Mesenchymal stem cell (in vitro differentiated cells and primary cell): Measurements from ENCODE around the gene CLCN6.

ENCODE experiments used
- DNase-seq: peaks from one replicate; pipeline ENCODE4 v3.0.0-alpha.2; 2013
- H2AFZ ChIP-seq: one replicate; pipeline ENCODE4 v1.6.1; 2013; ENCODE audit warnings: low read depth, mild to moderate bottlenecking, control low read depth, inconsistent platforms, low read length, moderate library complexity
- H2AK5ac ChIP-seq: 2 replicates; pipeline ENCODE4 v1.6.1; 2013; ENCODE audit warnings: low read length, moderate library complexity, mild to moderate bottlenecking, inconsistent platforms; ENCODE audit not compliant: severe bottlenecking
- H2BK120ac ChIP-seq: one replicate; pipeline ENCODE4 v1.6.1; 2013; ENCODE audit warnings: low read depth, mild to moderate bottlenecking, inconsistent platforms, low read length, moderate library complexity
- H2BK12ac ChIP-seq, 2 experiments: one replicate each; pipeline ENCODE4 v1.6.1; 2013; ENCODE audit warnings: inconsistent platforms in 2 of 2, low read length in 2 of 2, mild to moderate bottlenecking in 2 of 2, moderate library complexity in 2 of 2, control low read depth in 1 of 2
- H2BK15ac ChIP-seq: one replicate; pipeline ENCODE4 v1.6.1; 2013; ENCODE audit warnings: mild to moderate bottlenecking, low read depth, inconsistent platforms; ENCODE audit not compliant: poor library complexity, severe bottlenecking
- H2BK5ac ChIP-seq: 2 replicates; pipeline ENCODE4 v1.6.1; 2013; ENCODE audit warnings: low read depth, mild to moderate bottlenecking, low read length, control low read depth, inconsistent platforms; ENCODE audit not compliant: poor library complexity, severe bottlenecking
- H3K14ac ChIP-seq, 2 experiments: one replicate each; pipeline ENCODE4 v1.6.1; 2013; ENCODE audit warnings: inconsistent platforms in 2 of 2, low read length in 2 of 2, control low read depth in 1 of 2, mild to moderate bottlenecking in 1 of 2, moderate library complexity in 1 of 2
- H3K18ac ChIP-seq, 2 experiments: one replicate each; pipeline ENCODE4 v1.6.1; 2013; ENCODE audit warnings: inconsistent platforms in 2 of 2, low read length in 2 of 2, control low read depth in 1 of 2, low read depth in 1 of 2, mild to moderate bottlenecking in 1 of 2
- H3K23ac ChIP-seq, 2 experiments: one replicate each; pipeline ENCODE4 v1.6.1; 2013; ENCODE audit warnings: inconsistent platforms in 2 of 2, low read length in 2 of 2, mild to moderate bottlenecking in 2 of 2, moderate library complexity in 2 of 2, control low read depth in 1 of 2
- H3K27ac ChIP-seq: 2 replicates; pipeline ENCODE4 v1.5.1; 2013; ENCODE audit warnings: mild to moderate bottlenecking, moderate library complexity, low read length, control low read depth, inconsistent platforms; ENCODE audit not compliant: poor library complexity, severe bottlenecking
- H3K27me3 ChIP-seq, 2 experiments: 2 replicates each; pipeline versions ENCODE4 v1.6.1 to v1.7.0; 2013; ENCODE audit warnings: low read length in 2 of 2, mild to moderate bottlenecking in 2 of 2, moderate library complexity in 2 of 2, control low read depth in 1 of 2, inconsistent platforms in 1 of 2; ENCODE audit not compliant: control insufficient read depth in 1 of 2, insufficient read depth in 1 of 2
- H3K36me3 ChIP-seq, 2 experiments: 2 replicates each; pipeline versions ENCODE4 v1.6.1 to v1.7.0; 2013; ENCODE audit warnings: low read length in 2 of 2, control low read depth in 1 of 2, inconsistent platforms in 1 of 2, low read depth in 1 of 2, mild to moderate bottlenecking in 1 of 2; ENCODE audit not compliant: insufficient read depth in 2 of 2, control insufficient read depth in 1 of 2
- H3K4ac ChIP-seq, 2 experiments: one replicate each; pipeline ENCODE4 v1.6.1; 2013; ENCODE audit warnings: inconsistent platforms in 2 of 2, low read length in 2 of 2, mild to moderate bottlenecking in 2 of 2, moderate library complexity in 2 of 2, control low read depth in 1 of 2, low read depth in 1 of 2
- H3K4me1 ChIP-seq: 2 replicates; pipeline ENCODE4 v1.6.1; 2013; ENCODE audit warnings: low read depth, low read length, control low read depth; ENCODE audit not compliant: control insufficient read depth, insufficient read depth
- H3K4me2 ChIP-seq: 2 replicates; pipeline ENCODE4 v1.6.1; 2013; ENCODE audit warnings: low read length, mild to moderate bottlenecking, inconsistent platforms; ENCODE audit not compliant: poor library complexity, severe bottlenecking
- H3K4me3 ChIP-seq, 2 experiments: 2 replicates each; pipeline versions ENCODE4 v1.5.1 to v1.7.0; 2013; ENCODE audit warnings: low read length in 2 of 2, mild to moderate bottlenecking in 2 of 2, control low read depth in 1 of 2, low read depth in 1 of 2; ENCODE audit not compliant: insufficient read depth in 1 of 2
- H3K79me1 ChIP-seq: replicated peaks from 2 replicates; pipeline ENCODE4 v1.6.1; 2013; ENCODE audit warnings: mild to moderate bottlenecking, control low read depth, low read length, inconsistent platforms; ENCODE audit not compliant: poor library complexity, severe bottlenecking
- H3K9ac ChIP-seq: 2 replicates; pipeline ENCODE4 v1.7.0; 2013; ENCODE audit warnings: mild to moderate bottlenecking, low read length, moderate library complexity
- H3K9me3 ChIP-seq: 2 replicates; pipeline ENCODE4 v1.7.0; 2013; ENCODE audit warnings: mild to moderate bottlenecking, low read length; ENCODE audit not compliant: control insufficient read depth
- H4K8ac ChIP-seq: one replicate; pipeline ENCODE4 v1.6.1; 2013; ENCODE audit warnings: inconsistent platforms, mild to moderate bottlenecking, low read length, moderate library complexity
- H4K91ac ChIP-seq: one replicate; pipeline ENCODE4 v1.6.1; 2013; ENCODE audit warnings: mild to moderate bottlenecking, low read length, inconsistent platforms
- WGBS: methylation state at CpG from one replicate; pipeline ENCODE4 v1.1.7; 2013; ENCODE audit warnings: mixed read lengths; 5-methylcytosine and 5-hydroxymethylcytosine counted together

CLCN6 gene

GRCh38 chr1:11789126-11790067, 16.6 kb upstream of the CLCN6 start:
- Histone ChIP-seq H3K36me3 (peaks cover 41 to 51% of the 10 kb centered on the region in 2 experiments), H2BK120ac (no peak overlapping the region), H3K79me1 (peaks cover 4% of the 10 kb centered on the region), H3K4me1 (peaks cover 39% of the 10 kb centered on the region), H2BK15ac (peak overlapping the region; percentile 49), H3K4me2 (no peak overlapping the region), H2AK5ac (peak overlapping the region; percentile 10), H3K23ac (no peak overlapping the region), H3K9ac (peak overlapping the region; percentile 26), H3K18ac (peak overlapping the region; percentile 61 to 70), H2BK5ac (no peak overlapping the region), H3K9me3 (no peaks in the 10 kb centered on the region), H2BK12ac (peak overlapping the region; percentile 59 to 91), H4K91ac (peak overlapping the region; percentile 5), H3K4ac (no peak overlapping the region), H3K27me3 (no peaks in the 10 kb centered on the region), H3K27ac (no peak overlapping the region), H3K4me3 (no peak overlapping the region), H4K8ac (no peak overlapping the region), H2AFZ (no peak overlapping the region), H3K14ac (peak overlapping the region in 1 of 2 experiments; percentile 28)
- WGBS = 75% methylated on average over 12 of the region's 13 CpGs
- no peak for DNase-seq

- peak overlapping the region; percentile 60 for H3K9ac ChIP-seq
- no peaks in the 10 kb centered on the region for H3K9me3 ChIP-seq
- H3K36me3 ChIP-seq = peaks cover 50 to 60% of the 10 kb centered on the region in 2 experiments
- H3K4ac ChIP-seq = peak overlapping the region; percentile 19 to 70
- peak overlapping the region; percentile 59 for H4K8ac ChIP-seq
- WGBS = 92% methylated on average over 20 of the region's 20 CpGs
- H2BK12ac ChIP-seq = peak overlapping the region; percentile 79 to 91
- H3K79me1 ChIP-seq = peaks cover 4% of the 10 kb centered on the region
- H3K23ac ChIP-seq = peak overlapping the region in 1 of 2 experiments; percentile 51
- no peak overlapping the region for H3K4me2 ChIP-seq
- no peak overlapping the region for H2AFZ ChIP-seq
- no peaks in the 10 kb centered on the region for H3K27me3 ChIP-seq
- peak overlapping the region; percentile 5 for H4K91ac ChIP-seq
- peak overlapping the region; percentile 70 to 92 for H3K18ac ChIP-seq
- H2BK5ac ChIP-seq = no peak overlapping the region
- H2BK15ac ChIP-seq = peak overlapping the region; percentile 78
- H2AK5ac ChIP-seq = no peak overlapping the region
- no peak overlapping the region for H3K27ac ChIP-seq
- no peak for DNase-seq
- H3K4me1 ChIP-seq = peaks cover 37% of the 10 kb centered on the region
- H3K14ac ChIP-seq = no peak overlapping the region
- peak overlapping the region in 1 of 2 experiments; percentile 13 for H3K4me3 ChIP-seq
- peak overlapping the region; percentile 85 for H2BK120ac ChIP-seq
These were observed 15.7 kb upstream of the CLCN6 start for GRCh38 chr1:11790101-11790879.

- Histone ChIP-seq H3K4me2 (no peak overlapping the region), H3K36me3 (peaks cover 58 to 67% of the 10 kb centered on the region in 2 experiments), H3K4me3 (peak overlapping the region; percentile 5 to 13), H2BK12ac (peak overlapping the region; percentile 53 to 99), H3K27me3 (no peaks in the 10 kb centered on the region), H2AFZ (no peak overlapping the region), H2BK15ac (no peak overlapping the region), H3K23ac (no peak overlapping the region), H2BK120ac (peak overlapping the region; percentile 85), H3K4ac (peak overlapping the region; percentile 71 to 89), H3K27ac (no peak overlapping the region), H2BK5ac (no peak overlapping the region), H3K4me1 (peaks cover 38% of the 10 kb centered on the region), H4K8ac (peak overlapping the region; percentile 77), H3K79me1 (peaks cover 4% of the 10 kb centered on the region), H3K9ac (peak overlapping the region; percentile 60), H3K9me3 (no peaks in the 10 kb centered on the region), H4K91ac (peak overlapping the region; percentile 86), H3K14ac (no peak overlapping the region), H2AK5ac (peak overlapping the region; percentile 42), H3K18ac (peak overlapping the region; percentile 70 to 92)
- WGBS = 71% methylated on average over 19 of the region's 19 CpGs
- peak; percentile 97 for DNase-seq
These were observed 14.9 kb upstream of the CLCN6 start for GRCh38 chr1:11790880-11791715.
